LNCaP clone FGC (cell line): ENCODE results near the gene FOXR2.

Experiments
- DNase-seq: peaks from one replicate; pipeline ENCODE4 v3.0.0-alpha.2; 2011; ENCODE audit warnings: low read depth
- H3K4me3 ChIP-seq: 2 replicates; pipeline ENCODE4 v1.5.1; 2011; ENCODE audit warnings: mild to moderate bottlenecking, low read depth, low read length, control low read depth
- TF ChIP-seq, protein P1 (sequence below): IDR thresholded peaks from 2 replicates; pipeline ENCODE4 v1.5.1; 2012; ENCODE audit warnings: mild to moderate bottlenecking; ENCODE audit not compliant: control insufficient read depth, insufficient read depth; ENCODE audit errors: extremely low read depth

The FOXR2 gene

GRCh38 chrX:55623100-55623499, at the start of gene FOXR2:
TSS of gene FOXR2 (plus strand) at chrX:55623400. CDS start at chrX:55623712, 312 bp downstream.
- H3K4me3 ChIP-seq, result no peak within 1 kb of the TSS
- TF ChIP-seq, protein P1, sequence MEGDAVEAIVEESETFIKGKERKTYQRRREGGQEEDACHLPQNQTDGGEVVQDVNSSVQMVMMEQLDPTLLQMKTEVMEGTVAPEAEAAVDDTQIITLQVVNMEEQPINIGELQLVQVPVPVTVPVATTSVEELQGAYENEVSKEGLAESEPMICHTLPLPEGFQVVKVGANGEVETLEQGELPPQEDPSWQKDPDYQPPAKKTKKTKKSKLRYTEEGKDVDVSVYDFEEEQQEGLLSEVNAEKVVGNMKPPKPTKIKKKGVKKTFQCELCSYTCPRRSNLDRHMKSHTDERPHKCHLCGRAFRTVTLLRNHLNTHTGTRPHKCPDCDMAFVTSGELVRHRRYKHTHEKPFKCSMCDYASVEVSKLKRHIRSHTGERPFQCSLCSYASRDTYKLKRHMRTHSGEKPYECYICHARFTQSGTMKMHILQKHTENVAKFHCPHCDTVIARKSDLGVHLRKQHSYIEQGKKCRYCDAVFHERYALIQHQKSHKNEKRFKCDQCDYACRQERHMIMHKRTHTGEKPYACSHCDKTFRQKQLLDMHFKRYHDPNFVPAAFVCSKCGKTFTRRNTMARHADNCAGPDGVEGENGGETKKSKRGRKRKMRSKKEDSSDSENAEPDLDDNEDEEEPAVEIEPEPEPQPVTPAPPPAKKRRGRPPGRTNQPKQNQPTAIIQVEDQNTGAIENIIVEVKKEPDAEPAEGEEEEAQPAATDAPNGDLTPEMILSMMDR, result no peak
- no peak for DNase-seq

GRCh38 chrX:55579115-55579514, 44.1 kb upstream of the FOXR2 start:
- no peak overlapping the region for H3K4me3 ChIP-seq
- DNase-seq, result no peak
- TF ChIP-seq, protein P1, result no peak

DNA sequence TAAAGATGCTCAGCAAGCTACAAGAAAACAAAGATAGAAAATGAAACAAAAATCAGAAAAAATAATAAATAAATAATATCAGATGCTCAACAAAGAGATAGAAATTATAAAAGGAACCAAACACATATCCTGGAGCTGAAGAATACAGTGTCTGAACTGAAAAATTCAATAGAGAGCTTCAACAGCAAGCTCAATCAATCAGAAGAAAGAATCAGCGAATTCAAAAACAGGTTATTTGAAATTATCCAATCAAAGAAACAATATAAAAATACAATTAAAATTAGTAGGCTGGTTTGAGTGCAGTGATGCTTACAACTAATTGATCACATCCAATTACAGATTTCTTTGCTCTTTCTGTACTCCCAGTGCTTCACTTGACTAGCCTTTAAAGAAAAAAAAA, 40.8 kb upstream of the FOXR2 start:
- no peak overlapping the region for H3K4me3 ChIP-seq
- no peak for DNase-seq
- TF ChIP-seq, protein P1, result no peak

DNA sequence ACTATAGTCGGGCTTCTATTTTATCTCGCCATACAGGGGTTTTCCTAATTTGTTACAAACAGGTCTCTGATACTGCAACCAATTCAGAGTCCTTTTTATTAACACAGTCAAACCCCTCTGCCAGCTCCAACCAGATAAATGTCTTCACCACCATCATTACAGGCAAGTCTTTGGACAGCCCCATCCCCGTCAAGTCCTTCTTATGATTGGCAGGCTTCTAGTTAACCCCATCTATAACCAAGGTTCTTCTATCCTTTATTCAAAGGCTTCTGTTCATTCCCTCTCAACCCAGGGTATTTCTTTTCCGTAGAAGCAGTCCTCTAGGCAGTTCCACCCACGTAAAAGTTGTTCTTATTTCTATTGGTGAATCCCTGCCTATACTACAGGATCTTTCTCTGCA, 29.9 kb upstream of the FOXR2 start:
- H3K4me3 ChIP-seq, result no peak overlapping the region
- TF ChIP-seq, protein P1, result no peak

GRCh38 chrX:55593756-55594257, 29.4 kb upstream of the FOXR2 start:
- no peak overlapping the region for H3K4me3 ChIP-seq
- DNase-seq, result no peak
- TF ChIP-seq, protein P1, result no peak

More for the DNA sequence above, 29.9 kb upstream of the FOXR2 start:
- no peak for DNase-seq

- TF ChIP-seq, protein P1, result no peak
- no peak for DNase-seq
- no peak overlapping the region for H3K4me3 ChIP-seq
Observed at GRCh38 chrX:55598333-55598732, 24.9 kb upstream of the FOXR2 start.

DNA sequence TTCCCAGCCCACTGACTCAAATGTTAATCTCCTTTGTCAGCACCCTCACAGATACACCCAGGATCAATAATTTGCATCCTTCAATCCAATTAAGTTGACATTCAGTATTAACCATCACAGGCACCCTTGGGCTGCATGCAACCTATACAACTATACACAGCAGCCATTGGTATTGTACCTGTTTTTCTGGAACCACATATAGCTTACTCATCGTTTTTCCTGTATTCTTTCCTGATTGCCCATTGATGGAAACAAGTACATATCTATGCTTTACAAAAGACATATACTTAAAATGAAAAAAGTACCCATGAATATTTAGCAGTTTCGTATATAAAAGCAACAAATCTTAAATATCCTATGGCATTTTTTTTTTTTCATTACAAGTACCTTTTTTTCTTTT, 3.7 kb upstream of the FOXR2 start:
- no peak for DNase-seq
- no peak overlapping the region for H3K4me3 ChIP-seq
- TF ChIP-seq, protein P1, result no peak
